ENCODE data around the gene CAPZB.

The CAPZB gene

DNA sequence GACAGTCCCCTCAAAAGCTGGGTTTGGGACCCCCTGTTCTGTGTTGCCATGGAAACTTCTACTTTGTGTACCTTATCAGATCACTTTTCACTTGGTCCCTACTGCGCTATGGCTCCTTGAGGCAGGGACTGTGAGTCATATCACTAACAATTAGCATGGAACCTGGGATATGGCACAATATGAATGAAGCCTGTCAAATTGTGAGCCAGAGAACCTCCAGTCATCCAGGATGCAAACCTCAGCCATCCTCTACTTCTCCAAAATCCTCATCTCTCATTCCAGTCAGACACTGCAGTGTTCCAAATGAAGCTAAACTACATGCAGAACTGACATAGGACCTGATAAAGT, 11.2 kb upstream of the CAPZB start:
- no peak for DNase-seq

DNA sequence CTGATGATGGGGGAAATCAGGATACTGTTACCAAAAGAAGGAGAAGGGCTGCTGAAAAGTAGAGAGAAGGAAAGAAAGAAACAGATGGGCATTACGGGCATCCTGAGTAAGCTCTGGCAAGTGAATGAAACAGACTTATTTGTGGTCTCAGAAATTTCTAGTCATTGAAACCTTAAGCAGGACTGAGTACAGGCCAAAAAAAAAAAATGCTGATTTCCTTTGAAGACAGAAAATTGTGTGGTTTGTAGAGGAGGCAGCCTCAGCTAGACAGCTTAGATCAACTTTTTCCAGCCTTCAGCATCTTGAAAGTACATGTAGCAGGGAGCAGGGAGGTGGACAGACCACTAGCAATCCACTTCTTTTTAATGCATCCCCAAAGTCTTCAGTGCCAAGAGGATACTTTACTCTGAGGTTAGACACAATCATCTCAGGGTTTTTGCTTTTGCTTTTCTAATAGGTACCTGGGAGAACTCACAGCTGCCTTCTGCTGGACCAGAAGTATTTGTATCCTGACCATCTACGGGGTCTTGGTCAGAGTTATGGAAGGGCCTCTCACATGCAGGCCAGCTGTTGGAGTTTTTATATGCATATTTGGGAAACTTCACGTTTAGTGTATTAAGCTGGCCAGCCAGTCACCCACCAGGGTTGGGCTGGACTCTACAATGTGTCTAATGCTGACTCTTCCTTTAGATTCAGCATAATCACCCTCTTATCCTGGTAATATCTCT, 10.6 kb upstream of the CAPZB start:
- DNase-seq, result peak; percentile 31

DNA sequence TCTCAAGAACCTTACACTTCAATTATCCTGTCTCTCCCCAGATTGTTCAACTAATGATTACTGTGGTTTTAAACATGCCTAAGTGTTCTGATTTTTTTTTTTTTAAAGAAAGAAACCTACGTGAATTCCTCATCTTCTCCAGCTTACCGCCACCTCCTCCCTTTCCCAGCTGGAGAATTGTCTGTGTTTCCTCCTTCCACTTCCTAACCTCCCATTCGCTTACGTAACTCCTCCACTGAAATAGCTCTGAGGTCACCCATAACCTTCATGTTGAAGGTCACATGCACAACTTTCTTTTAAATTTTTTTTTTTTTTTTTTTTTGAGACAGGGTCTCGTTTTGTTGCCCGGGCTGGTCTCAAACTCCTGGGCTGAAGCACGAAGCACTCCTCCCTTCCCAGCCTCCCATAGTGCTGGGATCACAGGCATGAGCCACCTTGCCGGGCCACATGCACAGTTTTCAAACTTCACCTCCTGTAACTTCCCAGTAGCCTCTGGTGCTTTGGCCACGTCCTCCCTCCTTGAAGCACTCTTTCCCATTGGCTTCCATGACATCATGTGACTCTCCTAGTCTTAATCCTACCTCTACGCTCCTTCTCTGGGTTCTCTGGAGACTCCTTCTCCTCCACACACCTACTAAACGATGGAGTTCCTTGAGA, 9.8 kb upstream of the CAPZB start:
- no peak for DNase-seq

DNA sequence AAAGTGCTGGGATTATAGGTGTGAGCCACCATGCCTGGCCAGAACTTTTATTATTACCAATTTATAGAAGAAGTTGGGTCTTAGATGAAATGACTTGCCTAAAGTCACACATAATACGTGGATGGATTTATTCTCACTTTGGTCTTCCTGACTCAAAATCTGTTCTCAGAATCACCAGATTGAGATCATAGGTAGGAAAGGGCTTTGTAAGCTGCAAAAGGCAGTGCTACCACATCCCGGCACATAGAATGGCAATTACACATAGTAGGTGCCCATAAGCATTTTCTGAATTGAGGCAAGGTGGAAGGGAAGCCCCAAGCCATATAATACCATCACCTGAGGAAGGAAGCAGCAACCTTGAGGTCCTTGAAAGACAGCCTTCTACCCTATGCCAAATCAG, 8.2 kb upstream of the CAPZB start:
- DNase-seq, result no peak

DNA sequence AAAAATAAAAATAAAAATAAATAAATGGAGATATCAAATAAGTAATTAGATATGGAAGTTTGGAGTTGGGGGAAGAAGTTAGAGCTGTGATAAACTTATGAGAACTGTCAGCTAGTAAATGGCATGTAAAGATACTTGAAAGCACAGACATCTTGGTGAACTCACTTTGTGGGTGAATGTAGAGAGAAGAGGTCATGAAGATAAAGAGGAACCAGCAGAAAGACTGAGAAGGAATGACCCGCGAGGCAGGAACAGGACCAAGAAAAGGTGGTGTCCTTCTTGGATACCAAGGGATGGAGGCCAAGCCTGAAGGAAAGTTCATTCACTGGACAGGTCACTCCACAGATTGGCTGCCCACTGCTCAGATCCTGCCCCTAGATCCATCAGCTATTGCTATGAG, 4.7 kb upstream of the CAPZB start:
- no peak for DNase-seq

DNA sequence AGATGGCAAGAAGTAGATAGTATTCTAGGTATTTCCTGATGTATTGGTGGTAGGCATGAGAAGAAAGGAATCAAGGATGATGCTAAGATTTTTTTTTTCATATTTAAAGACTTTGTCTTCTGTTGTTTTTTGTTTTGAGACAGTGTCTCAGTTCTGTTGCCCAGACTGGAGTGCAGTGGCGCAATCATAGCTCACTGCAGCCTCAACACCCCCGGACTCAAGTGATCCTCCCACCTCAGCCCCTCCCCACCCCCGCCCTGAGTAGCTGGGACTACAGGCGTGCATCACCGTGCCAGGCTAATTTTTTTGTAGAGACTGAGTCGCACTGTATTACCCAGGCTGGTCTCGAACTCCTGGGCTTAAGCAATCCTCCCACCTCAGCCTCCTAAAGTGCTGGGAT, 2.8 kb upstream of the CAPZB start:
- no peak for DNase-seq

DNA sequence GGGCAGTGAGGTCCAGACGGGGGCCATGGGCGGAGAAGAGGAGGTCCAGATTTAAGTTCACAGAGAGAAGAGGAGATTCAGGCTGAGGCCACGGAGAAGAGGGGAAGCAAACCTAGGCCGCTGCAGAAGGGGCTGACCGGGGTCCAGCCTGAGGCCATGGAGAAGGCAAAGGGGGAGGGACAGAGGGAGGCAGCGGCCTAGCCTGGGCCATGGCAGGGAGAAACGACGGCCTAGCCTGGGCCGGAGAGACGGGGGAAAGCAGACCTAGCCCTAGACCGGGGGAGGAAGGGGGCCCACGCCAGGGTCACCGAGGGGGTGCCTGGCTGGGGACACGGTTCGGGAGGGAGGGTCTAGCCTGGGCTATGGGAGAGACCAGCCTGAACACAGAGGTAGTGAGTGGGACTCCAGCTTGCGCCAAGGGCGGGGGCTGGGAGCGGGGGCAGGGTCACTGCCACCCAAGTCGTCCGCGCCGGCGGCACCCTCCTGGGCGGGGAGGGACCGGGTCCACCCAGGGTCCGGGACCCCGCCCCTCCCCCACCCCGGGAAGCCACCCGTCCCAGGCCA, 459 bp downstream of the CAPZB start:
- DNase-seq, result peak; percentile 10

DNA sequence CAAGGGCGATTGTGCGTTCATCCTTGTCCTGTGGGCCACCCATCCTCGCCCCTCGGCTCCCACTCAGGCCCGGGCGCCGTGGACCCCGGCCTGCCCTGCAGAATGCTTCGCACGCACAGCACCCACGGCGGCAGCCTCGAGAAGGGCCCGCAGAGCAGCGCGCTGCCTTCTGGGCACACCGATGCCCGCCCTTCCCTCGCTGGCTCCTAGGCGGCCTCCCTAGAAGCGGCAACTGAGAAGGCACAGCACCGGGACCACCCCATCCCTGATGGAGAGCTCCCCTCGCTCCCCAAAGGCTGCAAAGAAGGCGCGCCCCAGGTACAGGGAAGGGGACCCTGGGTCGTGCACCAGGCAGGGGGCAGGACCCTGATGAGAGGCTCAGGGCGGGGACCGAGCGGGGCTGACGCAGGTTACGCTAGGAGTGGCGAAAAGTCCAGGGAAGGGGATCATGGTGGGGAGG, 971 bp downstream of the CAPZB start:
- no peak for DNase-seq

DNA sequence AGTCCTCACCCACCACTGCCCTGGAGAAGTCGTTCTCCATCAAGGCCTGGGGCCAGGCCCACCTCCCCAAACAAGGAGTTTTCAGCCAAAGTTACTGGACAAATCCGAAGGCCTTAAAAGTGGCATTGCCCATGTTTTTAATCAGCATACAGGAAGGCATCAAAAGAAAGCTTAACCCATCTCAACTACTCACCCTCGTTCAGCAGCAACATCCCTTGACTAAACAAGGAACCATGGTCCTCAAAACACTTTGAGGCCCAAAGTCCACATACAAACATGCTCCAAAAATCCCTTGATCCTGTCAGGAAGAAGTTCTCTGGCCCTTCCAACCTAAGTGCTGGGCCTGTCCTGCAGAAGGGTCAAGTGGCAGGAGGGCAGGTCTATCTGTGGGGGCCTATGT, 1.6 kb downstream of the CAPZB start:
- no peak for DNase-seq

DNA sequence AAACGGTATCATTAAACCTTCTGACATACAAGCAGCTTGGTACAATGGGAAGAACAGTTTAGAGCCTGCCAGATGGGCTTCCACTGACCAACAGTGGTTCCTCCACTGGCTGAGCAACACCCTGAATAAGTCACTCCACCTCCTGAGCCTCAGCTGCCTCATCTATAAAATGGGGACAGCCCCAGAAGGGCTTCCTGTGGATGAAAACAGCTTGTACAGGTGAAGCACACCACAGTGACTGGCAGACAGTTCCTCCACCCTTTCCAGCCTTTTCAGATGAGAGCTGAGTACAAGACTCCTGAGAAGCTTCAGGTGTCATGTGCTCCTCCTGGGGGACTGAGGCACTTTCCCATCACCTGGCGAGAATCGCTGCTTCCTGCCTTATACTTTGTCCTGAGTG, 2.1 kb downstream of the CAPZB start:
- DNase-seq, result no peak

DNA sequence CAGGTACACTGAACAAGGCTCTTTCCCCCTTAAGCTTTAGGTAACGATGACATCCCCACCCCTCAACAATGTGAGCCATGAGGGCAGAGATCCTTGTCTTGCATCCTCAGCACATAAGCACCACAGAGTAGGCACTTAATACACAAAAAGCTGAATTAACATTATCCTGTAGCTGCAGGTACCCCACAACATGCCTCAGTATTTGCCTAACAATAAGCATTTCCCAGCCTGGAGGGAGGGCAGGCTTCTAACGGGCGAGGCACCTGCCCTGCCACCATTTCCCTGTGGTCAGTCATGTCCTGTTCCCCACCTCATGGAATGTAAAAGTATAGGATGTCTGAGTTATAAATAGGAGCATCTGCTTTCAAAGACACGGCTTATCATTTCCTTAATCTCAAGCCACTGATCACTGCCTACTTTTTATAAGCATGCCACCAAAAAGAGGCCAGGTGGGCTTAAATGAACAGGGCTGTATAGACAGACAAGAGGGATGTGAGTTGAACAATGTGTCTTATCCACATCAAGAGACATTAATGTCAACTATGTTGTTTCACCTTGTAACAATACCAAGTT, 3.4 kb downstream of the CAPZB start:
- no peak for DNase-seq

DNA sequence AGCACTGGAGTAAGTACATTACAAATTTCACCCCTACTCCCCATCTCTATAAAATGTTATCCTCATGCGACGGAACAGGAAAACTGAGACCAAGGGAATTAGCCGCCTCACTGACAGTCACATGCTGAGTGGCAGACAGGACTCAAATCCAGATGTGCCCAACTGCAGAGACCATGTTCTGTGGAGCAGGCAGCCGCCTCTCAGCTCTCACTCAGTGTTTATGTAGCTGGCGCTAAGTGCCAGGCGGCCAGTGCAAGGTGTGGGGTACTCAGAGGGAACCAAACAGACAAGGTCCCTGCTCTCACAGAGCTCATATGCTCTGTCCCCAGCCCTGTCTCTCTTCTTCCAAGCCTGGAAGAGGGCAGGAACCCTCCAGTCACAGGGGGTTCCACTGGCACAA, 5.1 kb downstream of the CAPZB start:
- DNase-seq, result no peak

DNA sequence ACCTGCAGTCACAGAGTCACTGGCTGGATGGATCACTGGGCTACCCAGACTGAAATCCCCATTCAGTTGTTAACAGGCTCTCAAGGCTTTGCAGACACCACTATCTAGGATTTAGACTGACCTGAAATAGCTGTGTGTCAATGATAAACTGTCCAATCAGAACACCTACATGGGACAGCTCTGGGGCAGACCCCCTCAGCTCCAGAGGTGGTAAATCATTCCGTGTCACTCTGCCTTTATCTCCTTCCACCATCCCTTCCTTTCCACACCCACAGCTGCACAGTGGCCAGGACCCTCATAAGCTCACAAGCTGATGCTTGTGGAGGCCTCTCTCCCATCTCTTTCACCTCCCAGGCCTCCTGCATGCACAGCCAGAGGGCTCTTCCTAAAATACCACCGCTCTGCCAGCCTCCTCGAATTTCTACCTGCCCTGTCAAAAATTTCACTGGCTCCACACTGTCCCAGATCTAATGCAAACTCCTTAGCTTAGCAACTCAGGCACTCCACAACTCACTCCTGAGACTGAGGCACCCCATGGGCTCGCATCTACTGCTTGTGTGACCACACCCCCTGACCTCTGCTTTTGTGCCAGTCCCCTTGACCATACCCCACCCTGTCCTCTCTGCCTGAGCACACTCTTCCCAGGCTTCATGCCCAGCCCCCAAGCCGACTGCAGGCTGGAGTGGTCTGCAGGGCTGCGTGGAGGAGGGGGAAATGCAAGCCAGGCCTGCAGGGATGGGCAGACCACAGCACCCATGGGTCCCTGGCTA, 5.8 kb downstream of the CAPZB start:
- no peak for DNase-seq

DNA sequence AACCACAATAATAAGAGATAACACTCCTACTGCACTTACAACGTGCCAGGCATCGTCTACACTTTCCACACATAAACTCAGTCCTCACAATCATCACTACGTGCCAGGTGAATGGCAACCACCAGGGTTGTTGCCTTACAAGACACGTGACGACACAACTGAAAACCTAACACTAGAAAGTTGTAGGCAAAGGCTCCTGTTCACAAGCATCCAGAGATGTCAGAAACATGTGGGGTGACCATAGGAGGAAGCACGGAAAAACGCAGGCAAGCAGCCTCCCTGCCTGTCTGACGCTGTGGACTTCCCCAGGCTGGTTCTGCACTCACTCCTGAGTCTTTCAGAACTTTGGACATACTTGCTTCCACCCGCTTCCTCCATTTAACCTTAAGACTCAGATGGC, 7.0 kb downstream of the CAPZB start:
- DNase-seq, result no peak

DNA sequence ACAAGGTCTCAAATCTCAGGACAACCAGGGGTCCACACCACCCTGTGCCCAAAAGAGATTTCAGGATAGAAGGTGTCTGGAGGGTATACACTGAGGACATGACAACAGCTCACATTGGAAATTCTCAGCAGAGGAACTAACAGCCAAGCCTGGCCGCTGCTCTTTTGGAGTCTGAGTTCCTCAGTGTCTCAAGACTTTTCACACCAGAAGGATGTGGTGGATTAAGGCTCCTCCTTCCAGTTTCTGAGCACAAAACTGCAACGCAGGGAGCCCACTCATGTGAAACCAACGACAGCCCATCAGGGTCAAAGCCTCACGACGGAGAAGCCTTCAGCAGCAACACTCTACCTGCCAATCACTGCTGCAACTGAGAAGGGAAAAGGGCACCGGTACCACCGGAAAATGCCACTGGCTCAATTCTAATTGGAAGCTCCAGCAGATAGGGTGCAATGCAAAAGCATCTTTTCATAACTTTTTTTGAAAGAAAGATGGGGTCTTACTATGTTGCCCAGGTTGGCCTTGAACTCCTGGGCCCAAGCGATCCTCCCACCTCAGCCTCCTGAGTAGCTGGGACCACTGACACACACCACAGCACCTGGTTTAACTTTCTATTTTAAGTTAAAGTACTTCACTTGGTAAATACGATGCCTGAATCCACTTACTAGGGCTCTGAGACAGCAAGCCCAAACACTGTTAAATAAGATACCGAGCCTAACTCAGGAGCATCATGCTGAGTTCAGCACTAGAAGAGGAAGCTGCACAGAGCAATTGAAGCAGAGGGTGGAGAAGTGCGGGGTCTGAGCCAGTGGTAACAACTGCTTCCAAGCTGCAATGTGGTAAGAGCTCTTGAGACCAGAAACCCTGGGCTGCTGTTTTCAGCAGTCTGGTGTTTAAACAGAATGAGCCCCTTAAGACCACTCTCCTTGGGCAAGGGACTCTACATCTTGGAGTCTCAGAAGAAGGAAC, 7.8 kb downstream of the CAPZB start:
- no peak for DNase-seq

DNA sequence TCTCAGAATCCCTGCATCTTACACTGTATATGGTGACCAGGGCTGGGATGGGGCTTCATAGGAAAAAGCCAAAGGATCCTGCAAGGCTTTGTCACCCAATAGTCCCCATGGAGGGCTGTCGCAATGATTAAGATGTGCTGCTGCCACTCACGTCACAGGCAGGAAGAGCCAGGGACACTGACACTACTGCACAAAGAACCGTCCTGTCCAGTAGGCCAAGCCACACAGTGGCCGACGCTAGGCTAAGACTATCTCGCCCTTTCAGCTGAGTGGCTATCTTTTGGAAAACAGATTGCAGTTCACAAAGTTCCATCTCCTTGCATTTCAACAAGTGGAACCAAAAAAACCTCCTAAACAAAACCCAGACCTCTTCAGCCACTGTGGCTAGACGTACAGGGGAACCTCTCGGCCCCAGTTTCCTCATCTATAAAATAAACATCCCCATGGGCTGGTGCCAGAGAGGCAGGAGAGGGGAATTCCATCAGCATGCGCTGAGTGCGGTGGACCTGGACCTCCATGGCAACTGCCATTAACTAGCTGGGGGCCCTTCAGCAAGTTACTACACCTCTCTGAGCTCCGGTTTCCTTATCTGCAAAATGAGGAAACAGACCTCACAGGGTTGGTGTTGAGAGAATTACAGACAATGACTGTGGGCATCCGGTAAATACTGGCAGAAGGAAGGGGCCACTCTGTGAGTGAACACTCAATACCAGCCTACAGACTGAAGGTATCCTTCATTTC, 8.7 kb downstream of the CAPZB start:
- DNase-seq, result no peak

DNA sequence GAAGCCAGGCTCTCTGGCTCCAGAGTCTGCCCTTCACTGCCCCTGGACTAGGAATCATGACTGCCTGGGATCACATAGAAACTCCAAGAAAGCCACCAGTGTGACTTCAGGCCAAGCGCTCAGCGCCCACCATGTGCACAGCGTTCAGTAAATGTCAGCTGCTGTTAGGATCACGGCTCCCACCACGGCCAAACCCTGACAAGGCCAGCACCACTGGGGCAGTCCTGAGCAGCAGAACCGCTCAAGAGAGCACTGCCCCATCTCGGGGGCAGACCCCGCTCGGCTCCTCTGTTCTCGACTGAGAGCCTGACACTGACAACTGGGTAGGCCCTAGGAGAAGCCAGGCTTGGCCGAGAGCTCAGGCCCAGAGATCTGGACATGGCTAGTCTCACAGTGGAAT, 10.0 kb downstream of the CAPZB start:
- DNase-seq, result no peak

DNA sequence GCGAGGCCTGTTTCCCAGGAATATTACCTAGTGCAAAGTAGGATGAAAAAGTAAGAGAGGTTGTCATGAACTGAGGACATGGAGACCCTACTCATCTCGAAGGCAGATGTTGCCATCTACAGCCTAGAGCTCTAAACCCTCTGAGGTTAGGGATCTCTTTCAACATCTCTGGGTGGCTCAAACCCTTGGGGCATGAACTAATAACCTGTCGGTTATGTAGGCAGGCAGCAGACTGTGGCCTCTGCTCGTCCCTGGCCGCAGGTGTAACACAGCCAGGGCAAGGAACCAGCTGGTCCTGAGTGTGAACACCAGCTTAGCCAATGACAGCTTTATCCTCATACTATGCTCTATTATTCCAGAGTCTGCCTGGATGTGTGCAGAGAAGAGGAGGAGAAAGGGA, 13.2 kb downstream of the CAPZB start:
- no peak for DNase-seq

DNA sequence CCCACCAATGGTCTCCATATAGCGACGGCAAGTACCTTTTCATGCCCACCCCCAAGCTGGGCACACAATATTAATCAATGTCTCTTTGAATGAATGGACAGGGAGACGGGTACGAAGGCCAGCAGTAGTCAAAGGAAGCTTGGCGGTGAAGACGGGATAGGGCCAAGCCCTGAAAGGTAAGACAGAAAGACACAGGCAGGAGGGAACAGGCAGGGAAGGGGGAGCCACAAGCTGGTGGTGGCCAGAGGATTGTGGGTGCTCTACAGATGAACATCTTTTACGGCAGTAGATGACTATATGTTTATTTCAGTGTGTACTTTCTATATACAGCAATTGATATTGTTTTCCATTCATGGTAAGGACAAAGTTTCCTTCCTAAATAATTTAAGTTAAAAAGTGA, 16.3 kb downstream of the CAPZB start:
- no peak for DNase-seq

DNA sequence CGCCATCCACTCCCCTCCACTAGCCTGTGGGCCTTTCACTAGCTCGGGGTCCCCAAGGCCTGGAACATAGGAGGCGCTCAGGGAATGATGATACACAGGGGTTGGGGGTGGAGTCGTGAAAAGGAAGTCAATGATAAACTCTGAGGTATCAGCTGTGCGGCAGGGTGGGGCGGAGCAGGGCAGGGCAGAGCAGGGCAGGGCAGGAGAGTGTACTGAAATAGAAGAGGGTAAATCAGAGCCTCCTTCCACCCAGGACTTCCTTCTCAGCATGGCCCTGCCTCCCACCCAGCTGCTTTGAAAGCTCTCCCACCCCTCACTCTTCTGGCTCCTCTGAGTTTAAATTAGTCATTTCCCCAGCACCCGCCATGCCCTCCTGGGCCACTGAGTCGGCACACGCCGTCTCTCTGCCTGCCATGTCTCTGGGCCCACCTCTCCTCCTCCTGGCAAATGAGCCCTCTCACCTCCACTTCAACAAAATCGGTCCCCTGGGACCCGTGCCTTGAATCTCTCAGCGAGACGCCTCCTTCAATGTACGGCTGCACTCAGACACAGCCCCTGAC, 16.9 kb downstream of the CAPZB start:
- no peak for DNase-seq

Data from fibroblast of skin of right quadriceps (primary cell).